OCI-M1 (cell line): ENCODE measurements around the gene SPAG9.
A peak's percentile ranks its signal among the peaks of the same experiment; 100 is the strongest.

Source experiments
- DNase-seq: peaks from one replicate; lab custom pipeline; 2025; lab: John Stamatoyannopoulos, UW

Gene SPAG9

GRCh38 chr17:50986989-50987660, 133.5 kb downstream of the SPAG9 start:
- no peak for DNase-seq

GRCh38 chr17:50981279-50981678, 139.4 kb downstream of the SPAG9 start:
- no peak for DNase-seq

DNA sequence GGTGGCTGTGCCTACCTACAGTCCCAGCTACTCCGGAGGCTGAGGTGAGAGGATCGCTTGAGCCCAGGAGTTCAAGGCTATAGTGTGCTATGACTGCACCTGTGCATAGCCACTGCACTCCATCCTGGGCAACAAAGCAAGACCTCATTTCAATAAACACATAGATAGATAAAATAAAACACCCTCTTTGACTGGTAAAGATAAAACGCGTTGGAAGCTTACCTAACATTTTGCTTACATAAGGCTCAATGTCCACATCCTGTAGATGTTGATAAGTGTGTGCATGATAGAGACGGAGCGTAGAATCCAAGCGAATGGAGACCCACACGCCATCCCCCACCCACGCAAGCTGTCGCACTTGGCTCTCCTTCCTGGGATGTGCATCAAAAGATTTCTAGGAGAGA, 141.1 kb downstream of the SPAG9 start:
- no peak for DNase-seq

GRCh38 chr17:50977487-50978159, 143.0 kb downstream of the SPAG9 start:
- DNase-seq: no peak

DNA sequence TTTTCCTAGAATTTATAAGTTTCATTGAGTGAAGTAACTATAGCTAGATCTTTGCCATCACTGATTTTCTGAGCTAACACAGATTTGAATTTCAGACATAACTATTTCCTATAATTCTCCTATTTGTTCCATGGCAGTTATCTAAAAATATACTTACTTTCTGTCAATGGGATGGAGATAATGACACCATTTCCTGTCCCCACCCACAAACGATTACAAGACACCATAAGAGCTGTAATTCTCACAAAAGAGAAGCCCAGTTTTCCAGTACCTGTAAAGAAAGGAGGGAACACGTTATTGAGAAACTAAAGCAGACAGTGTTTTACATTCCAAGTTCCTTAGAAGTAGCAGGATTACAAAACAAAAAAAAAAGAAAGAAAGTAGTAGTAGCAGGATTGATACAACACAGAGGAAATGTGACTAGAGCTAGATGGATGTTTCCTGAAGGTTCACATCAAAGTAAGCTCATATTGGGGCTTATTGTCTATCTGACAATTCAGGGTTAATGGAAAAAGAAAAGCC, 143.7 kb downstream of the SPAG9 start:
- DNase-seq: peak; percentile 12

GRCh38 chr17:50973557-50974494, 146.8 kb downstream of the SPAG9 start:
- no peak for DNase-seq

GRCh38 chr17:50972577-50972976, 148.1 kb downstream of the SPAG9 start:
- peak; percentile 81 for DNase-seq

DNA sequence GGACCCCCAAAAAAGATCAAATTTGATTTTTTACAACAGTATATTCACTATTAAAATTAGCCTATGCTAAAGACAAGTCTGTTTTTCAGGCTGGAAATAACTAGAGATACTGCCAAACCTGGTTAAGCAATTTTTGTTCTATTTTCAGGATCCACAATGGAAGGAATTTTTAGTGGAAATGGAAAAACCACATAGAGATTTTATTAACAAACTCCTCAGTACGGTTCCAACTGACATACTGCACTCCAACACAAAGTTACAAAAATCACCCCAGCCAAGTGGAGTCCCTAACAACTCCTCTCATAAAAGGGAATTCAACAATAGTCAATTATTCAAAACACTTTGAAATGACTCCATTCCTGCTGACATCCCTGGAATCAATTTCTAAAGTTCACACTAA, 152.9 kb downstream of the SPAG9 start:
- no peak for DNase-seq

DNA sequence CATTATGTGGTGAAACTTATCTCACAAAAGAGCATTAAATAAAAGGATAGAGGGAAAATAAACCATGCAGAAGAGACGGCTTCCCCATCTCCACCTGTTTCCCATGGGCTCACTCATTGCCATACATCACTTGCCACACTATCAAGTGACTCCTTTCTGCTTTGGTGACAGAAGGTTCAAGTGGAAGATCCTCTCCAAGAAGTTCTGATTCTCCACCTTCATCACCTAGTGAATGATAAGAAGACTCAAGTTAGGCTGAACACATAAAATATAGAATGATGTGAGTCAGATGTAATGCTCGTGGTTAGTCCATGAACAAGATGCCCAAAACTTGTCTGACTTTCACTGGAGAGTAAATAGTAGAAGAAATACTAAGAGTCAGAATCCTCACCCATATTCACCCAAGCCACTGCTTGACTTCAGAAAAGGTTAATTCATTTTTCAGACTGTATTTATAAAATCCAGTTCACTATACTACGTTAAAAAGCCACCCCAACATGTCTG, 154.5 kb downstream of the SPAG9 start:
- DNase-seq: no peak

GRCh38 chr17:50963139-50963538, 157.5 kb downstream of the SPAG9 start:
- DNase-seq: no peak

- no peak for DNase-seq
Observed at GRCh38 chr17:50961282-50962220, 159.1 kb downstream of the SPAG9 start.

DNA sequence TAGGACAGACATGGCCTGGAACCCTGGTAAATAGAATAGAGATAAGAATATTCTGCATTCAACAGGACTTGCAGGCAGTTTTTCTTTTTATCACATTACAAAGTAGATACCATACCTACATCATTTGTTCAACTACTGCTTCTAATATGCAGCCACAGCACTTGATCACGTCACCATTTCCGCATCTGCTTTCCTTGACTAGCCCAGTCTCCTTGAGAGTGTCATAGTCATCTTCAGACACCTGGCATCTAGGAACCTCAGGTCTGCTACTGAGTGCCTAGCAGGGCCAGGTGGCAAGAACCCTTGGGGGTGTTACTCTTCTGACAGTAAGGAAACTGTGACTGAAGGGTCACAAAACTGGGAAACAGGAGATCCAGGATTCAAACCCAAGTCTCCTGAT, 161.3 kb downstream of the SPAG9 start:
- no peak for DNase-seq

- no peak for DNase-seq
Observed at GRCh38 chr17:50957600-50958575, 162.8 kb downstream of the SPAG9 start.

GRCh38 chr17:50956750-50957523, 163.7 kb downstream of the SPAG9 start:
- DNase-seq: peak; percentile 70

DNA sequence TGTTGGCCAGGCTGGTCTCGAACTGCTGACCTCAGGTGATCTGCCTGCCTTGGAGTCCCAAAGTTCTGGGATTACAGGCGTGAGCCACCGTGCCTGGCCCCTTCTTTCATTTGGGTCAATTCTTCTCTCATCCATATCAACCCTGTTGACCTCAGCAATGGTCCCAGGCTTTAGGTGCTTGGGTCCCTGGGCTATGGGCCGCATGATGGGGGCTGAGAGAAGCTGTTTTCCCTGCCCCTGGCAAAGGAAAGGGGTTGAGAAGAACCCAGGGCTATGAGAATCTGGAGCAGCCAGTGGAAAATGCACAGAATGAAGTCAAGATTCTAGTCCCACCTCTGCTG, 164.3 kb downstream of the SPAG9 start:
- no peak for DNase-seq

DNA sequence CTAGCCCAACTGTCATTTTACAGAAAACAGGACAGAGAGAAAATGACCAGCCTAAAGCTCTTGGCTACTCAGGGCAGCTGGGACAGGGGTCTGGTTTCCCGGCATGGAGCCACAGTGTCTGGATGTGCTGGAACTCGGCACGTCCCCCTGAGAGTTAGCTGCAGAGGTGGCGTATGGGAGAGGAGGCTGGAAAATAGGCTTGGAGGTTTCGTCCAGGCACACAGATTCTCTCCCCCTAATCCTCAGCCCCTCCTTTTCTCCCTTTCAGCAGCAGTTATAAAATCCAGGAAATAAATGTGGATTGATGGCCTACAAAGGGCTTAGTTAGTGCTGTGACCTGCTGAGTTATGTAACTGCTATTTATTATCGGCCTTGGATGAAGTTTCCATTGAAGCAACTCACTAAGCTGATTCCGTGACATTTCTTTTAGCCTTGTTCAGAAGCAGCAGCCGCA, 165.0 kb downstream of the SPAG9 start:
- DNase-seq: no peak

GRCh38 chr17:50955160-50955559, 165.5 kb downstream of the SPAG9 start:
- DNase-seq: no peak

- DNase-seq: no peak
Observed at GRCh38 chr17:50954641-50955121, 166.0 kb downstream of the SPAG9 start.
